HepG2 (cell line): Measurements from ENCODE around the gene USP43. TPM values are rescaled to one million over a fixed set of nuclear protein-coding genes. Genes with fewer than 3 reads are reported as not detected.

Experiments
- AKAP8 ChIP-seq: sonication (generic); formaldehyde crosslinking; IDR thresholded peaks from 2 replicates; pipeline ENCODE4 v1.5.1; 2020; ENCODE audit warnings: mild to moderate bottlenecking, missing genetic modification reagents
- ARID2 ChIP-seq: sonication (generic); formaldehyde crosslinking; IDR thresholded peaks from 2 replicates; pipeline ENCODE4 v1.8.1; 2022; ENCODE audit warnings: mild to moderate bottlenecking, missing genetic modification reagents, borderline replicate concordance
- ARNTL ChIP-seq: sonication (generic); formaldehyde crosslinking; IDR thresholded peaks from 2 replicates; pipeline ENCODE4 v1.4.0; 2020; ENCODE audit warnings: mild to moderate bottlenecking, missing genetic modification reagents
- CC2D1A ChIP-seq: sonication (generic); formaldehyde crosslinking; IDR thresholded peaks from 2 replicates; pipeline ENCODE4 v1.8.1; 2023; ENCODE audit warnings: mild to moderate bottlenecking, missing genetic modification reagents
- ERF ChIP-seq: IDR thresholded peaks from 2 replicates; pipeline ENCODE4 v1.6.1; 2018; ENCODE audit warnings: missing biosample characterization, missing genetic modification reagents
- LCORL ChIP-seq, 2 experiments: fragments of 450-650 bp in 1 of 2; sonication (generic) in 1 of 2; formaldehyde crosslinking in 1 of 2; IDR thresholded peaks; 2 replicates each; pipeline versions ENCODE4 v1.5.0 to v1.6.1; 2017 to 2020; ENCODE audit warnings: antibody characterized with exemption in 1 of 2, missing genetic modification reagents in 1 of 2
- MED1 ChIP-seq: sonication (generic); formaldehyde crosslinking; IDR thresholded peaks from 2 replicates; pipeline ENCODE4 v1.4.0; 2020; ENCODE audit warnings: missing genetic modification reagents
- NFYC ChIP-seq: IDR thresholded peaks from 2 replicates; pipeline ENCODE4 v1.6.1; 2016; ENCODE audit warnings: missing genetic modification reagents, missing compliant biosample characterization
- NR0B2 ChIP-seq: sonication (generic); formaldehyde crosslinking; IDR thresholded peaks from 2 replicates; pipeline ENCODE4 v1.4.0; 2020; ENCODE audit warnings: mild to moderate bottlenecking, missing genetic modification reagents
- TMF1 ChIP-seq: sonication (generic); formaldehyde crosslinking; IDR thresholded peaks from 2 replicates; pipeline ENCODE4 v1.8.1; 2022; ENCODE audit warnings: low read depth, missing genetic modification reagents
- ZBTB33 ChIP-seq: sonication (generic); formaldehyde crosslinking; IDR thresholded peaks from 2 replicates; pipeline ENCODE4 v1.4.0; 2020; ENCODE audit warnings: missing genetic modification reagents
- ZNF441 ChIP-seq: sonication (generic); formaldehyde crosslinking; IDR thresholded peaks from 2 replicates; pipeline ENCODE4 v1.7.0; 2021; ENCODE audit warnings: missing genetic modification reagents, borderline replicate concordance
- ZNF704 ChIP-seq: sonication (generic); formaldehyde crosslinking; IDR thresholded peaks from 2 replicates; pipeline ENCODE4 v1.8.1; 2023; ENCODE audit warnings: mild to moderate bottlenecking, inconsistent platforms, moderate library complexity, missing genetic modification reagents, borderline replicate concordance
- polyA plus RNA-seq, 8 experiments: library from polyadenylated mRNA; depleted of rRNA in 3 of 8; stranded (reverse) in 7 of 8; unstranded in 1 of 8; fragments of >200 nt; fragmentation: Illumina TruSeq in 4 of 8; extraction: Trizol in 4 of 8; gene quantifications; 2 replicates each; pipeline versions ENCODE4 v1.2.1 to v1.2.3, GENCODE V29; 2011 to 2016; ENCODE audit warnings: low read depth in 4 of 8, missing spikeins in 1 of 8, mixed read lengths in 1 of 8; ENCODE audit not compliant: insufficient read depth in 1 of 8
- total RNA-seq, 5 experiments: library from RNA; depleted of rRNA; stranded (reverse); fragments of >200 nt; fragmentation: Illumina TruSeq; extraction: Trizol; gene quantifications; 2 replicates each; pipeline ENCODE4 v1.2.3, GENCODE V29; 2016; ENCODE audit warnings: low read depth in 1 of 5
- TF ChIP-seq, protein P1 (sequence below): sonication (generic); formaldehyde crosslinking; conservative IDR thresholded peaks from 2 replicates; pipeline ENCODE4 v1.8.1; 2023; ENCODE audit warnings: missing genetic modification reagents
- TF ChIP-seq, protein P2 (sequence below): sonication (generic); formaldehyde crosslinking; IDR thresholded peaks from 2 replicates; pipeline ENCODE4 v1.5.0; 2020; ENCODE audit warnings: mild to moderate bottlenecking, missing genetic modification reagents, borderline replicate concordance
- TF ChIP-seq, protein P3 (sequence below): sonication (generic); formaldehyde crosslinking; IDR thresholded peaks from 2 replicates; pipeline ENCODE4 v1.5.1; 2020; ENCODE audit warnings: mild to moderate bottlenecking, moderate library complexity, missing genetic modification reagents

The USP43 gene
- total and polyA plus RNA-seq, 2 of the 13 experiments (the other 11 are each of a cell fraction or from before 2014, with no cell fraction given) = 1.6 to 2.2 TPM

DNA sequence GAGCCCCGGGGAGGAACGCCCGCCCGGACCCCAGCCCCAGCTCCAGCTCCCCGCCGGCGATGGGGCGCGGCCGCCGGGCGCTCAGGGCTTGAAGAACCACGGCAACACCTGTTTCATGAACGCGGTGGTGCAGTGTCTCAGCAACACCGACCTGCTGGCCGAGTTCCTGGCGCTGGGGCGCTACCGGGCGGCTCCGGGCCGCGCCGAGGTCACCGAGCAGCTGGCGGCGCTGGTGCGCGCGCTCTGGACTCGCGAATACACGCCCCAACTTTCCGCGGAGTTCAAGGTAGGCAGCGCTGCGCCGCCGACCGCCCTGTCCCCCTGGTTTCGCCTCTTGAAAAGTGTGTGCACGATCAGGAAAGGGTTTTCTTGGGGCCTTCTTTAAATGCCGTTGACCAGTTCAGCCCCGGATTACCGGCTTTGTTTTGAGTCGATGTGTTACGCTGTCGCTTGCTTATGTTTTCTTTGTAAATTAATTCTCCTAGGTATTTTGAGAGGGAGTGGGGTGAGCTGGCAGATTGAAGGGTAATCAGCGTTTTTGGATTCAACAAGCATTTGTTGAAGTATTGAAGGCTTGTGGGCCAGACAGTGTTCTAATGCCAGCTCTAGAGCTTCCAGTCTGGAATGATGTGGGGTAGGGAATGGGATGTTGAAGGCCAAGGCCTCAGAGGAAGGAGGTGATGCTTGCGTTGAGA, 681 bp downstream of the USP43 start (continued):
- TF ChIP-seq ZBTB33 (CRISPR knock-in tag) (no peak), ZNF441 (CRISPR knock-in tag) (no peak), AKAP8 (CRISPR knock-in tag) (no peak), ARNTL (0 out of 2 replicates have a peak, but pooled peaks have one; percentile 27), ZNF704 (CRISPR knock-in tag) (no peak; the same call in 1 of the 2 replicates), ERF (CRISPR knock-in tag) (no peak), CC2D1A (CRISPR knock-in tag) (no peak), NFYC (CRISPR knock-in tag) (no peak), LCORL (IDR thresholded peaks at IDR 0.05) (no peak), LCORL (CRISPR knock-in tag; IDR thresholded peaks at IDR 0.05) (0 out of 2 replicates have a peak, but pooled peaks have one; percentile 33), TMF1 (no peak), NR0B2 (CRISPR knock-in tag) (no peak), ARID2 (CRISPR knock-in tag) (no peak), MED1 (CRISPR knock-in tag) (no peak)
- TF ChIP-seq, protein P1, sequence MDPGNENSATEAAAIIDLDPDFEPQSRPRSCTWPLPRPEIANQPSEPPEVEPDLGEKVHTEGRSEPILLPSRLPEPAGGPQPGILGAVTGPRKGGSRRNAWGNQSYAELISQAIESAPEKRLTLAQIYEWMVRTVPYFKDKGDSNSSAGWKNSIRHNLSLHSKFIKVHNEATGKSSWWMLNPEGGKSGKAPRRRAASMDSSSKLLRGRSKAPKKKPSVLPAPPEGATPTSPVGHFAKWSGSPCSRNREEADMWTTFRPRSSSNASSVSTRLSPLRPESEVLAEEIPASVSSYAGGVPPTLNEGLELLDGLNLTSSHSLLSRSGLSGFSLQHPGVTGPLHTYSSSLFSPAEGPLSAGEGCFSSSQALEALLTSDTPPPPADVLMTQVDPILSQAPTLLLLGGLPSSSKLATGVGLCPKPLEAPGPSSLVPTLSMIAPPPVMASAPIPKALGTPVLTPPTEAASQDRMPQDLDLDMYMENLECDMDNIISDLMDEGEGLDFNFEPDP = no peak
- TF ChIP-seq, protein P2, sequence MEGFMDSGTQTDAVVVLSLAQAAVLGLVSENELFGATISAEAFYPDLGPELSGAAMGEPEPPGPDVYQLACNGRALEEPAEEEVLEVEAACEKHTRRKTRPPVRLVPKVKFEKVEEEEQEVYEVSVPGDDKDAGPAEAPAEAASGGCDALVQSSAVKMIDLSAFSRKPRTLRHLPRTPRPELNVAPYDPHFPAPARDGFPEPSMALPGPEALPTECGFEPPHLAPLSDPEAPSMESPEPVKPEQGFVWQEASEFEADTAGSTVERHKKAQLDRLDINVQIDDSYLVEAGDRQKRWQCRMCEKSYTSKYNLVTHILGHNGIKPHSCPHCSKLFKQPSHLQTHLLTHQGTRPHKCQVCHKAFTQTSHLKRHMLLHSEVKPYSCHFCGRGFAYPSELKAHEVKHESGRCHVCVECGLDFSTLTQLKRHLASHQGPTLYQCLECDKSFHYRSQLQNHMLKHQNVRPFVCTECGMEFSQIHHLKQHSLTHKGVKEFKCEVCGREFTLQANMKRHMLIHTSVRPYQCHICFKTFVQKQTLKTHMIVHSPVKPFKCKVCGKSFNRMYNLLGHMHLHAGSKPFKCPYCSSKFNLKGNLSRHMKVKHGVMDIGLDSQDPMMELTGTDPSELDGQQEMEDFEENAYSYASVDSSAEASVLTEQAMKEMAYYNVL (CRISPR knock-in tag) = no peak
- TF ChIP-seq, protein P3, sequence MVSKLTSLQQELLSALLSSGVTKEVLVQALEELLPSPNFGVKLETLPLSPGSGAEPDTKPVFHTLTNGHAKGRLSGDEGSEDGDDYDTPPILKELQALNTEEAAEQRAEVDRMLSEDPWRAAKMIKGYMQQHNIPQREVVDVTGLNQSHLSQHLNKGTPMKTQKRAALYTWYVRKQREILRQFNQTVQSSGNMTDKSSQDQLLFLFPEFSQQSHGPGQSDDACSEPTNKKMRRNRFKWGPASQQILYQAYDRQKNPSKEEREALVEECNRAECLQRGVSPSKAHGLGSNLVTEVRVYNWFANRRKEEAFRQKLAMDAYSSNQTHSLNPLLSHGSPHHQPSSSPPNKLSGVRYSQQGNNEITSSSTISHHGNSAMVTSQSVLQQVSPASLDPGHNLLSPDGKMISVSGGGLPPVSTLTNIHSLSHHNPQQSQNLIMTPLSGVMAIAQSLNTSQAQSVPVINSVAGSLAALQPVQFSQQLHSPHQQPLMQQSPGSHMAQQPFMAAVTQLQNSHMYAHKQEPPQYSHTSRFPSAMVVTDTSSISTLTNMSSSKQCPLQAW (CRISPR knock-in tag) = no peak
